ENCODE data around the gene KLF6. TPM values are rescaled to one million over a fixed set of nuclear protein-coding genes. Genes with fewer than 3 reads are reported as not detected.

Gene KLF6
- total and polyA plus RNA-seq, 5 donors from 2014 or later, result 630 to 1,887 (median 680) TPM

DNA sequence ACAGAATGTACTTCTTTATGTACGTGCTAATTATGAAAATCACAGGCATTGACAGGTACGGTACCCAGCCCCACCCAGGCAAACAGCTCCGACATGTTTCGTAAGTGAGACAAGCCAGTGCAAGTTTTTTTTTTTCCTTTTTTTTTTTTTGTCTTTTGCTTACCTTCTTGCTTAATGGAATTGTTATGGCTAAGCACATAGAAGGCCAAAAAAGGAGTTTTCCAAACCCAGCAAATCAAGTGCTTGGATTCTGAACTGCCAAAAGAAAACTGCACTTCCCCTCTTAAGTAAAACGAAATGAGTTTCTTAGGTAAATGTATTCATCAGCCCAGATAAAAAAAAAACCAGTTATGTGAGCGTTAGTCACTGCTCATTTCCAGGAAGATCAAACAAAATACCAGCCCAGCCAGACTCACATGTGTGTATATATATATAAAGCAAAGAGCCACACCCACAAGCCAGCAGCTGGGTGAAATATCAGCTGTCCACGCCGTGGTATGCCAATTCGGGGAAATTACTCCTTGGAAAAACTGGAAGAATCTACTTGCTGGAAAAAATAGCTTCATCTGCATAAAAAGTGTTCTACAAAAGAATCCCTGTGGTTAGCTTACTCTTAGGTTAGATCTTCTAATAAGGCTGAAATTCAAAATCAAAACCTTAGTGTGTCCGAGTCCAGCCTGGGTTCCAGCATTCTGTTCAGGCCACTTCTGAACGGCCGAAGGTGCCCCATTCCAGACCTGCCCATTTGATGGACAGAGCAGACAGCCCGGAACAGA, 8.0 kb downstream of the KLF6 start:
- Histone ChIP-seq H3K27ac (ENCODE audit: insufficient read depth, low read length, poor library complexity, severe bottlenecking) (peak overlapping the region; percentile 98), H3K4me1 (ENCODE audit: control insufficient read depth, insufficient read depth, low read length, poor library complexity, severe bottlenecking) (peaks cover 72% of the 10 kb centered on the region), H3K27me3 (ENCODE audit: control insufficient read depth, insufficient read depth, low read length) (no peaks in the 10 kb centered on the region), H3K4me3 (ENCODE audit: low read depth, low read length) (peak overlapping the region; percentile 100), H3K36me3 (ENCODE audit: control insufficient read depth, insufficient read depth, low read length) (peaks cover 75% of the 10 kb centered on the region), H3K9me3 (ENCODE audit: control insufficient read depth in 2 of 2, low read length in 2 of 2) (no peaks in the 10 kb centered on the region)
- H3K27me3 Mint-ChIP-seq, result peaks cover 5% of the 10 kb centered on the region
- H3K4me1 Mint-ChIP-seq, result peaks cover 18 to 83% (median 59%) of the 10 kb centered on the region in 4 donors
- H3K27ac Mint-ChIP-seq, result peak overlapping the region; percentile 73 to 97 (median 88)
- H3K9me3 Mint-ChIP-seq, result peaks cover 0 to 3% (median 0%) of the 10 kb centered on the region in 7 donors
- H3K36me3 Mint-ChIP-seq, result peaks cover 57% of the 10 kb centered on the region
- peak overlapping the region; percentile 50 to 91 (median 70) for H3K4me3 Mint-ChIP-seq
- ATAC-seq (ENCODE audit: low read depth in 2 of 2), result peak; percentile 60 to 70
- DNase-seq, result peak; percentile 59 to 93 (median 78)

DNA sequence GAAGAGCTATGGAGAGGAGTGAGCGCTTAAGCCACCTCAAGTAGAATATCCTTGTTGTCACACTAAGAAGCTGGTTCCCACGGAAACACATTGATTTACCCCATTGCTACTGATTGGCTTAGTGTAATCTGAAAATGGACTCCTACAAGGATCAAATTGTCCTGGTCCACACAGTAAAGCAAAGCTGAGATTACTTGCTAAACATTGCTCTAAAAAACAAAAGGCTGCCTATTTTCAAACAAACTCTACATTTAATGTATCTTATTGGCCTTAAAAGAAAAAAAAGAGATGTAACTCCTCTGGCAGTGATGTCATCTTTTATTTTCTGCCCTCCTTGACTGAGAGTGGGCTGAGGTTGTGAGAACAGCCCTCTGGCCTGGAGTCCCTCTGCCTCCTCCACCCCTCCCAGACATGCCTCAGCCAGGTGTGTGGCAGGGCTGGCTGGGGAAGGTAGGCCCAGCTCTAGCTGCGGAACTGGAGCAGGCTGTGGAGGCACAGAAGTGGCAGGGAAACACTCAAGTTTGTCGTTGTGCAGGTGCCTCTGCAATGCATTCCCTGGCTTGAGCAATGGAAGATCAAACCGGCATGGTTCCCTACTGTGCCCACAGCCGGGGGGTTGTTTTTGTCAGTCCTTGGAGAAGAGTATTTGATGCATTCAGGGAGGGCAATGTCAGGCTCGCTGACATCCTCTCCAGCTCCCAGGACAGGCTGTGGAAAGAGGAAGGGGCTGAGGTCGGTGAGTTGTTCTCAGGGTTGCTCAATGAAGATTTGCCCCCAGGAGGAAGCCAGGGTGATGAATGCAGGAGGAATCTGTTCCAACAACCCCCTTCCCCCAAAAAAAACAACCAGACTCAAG, 9.1 kb downstream of the KLF6 start:
- peaks cover 5% of the 10 kb centered on the region for H3K27me3 Mint-ChIP-seq
- H3K36me3 ChIP-seq (ENCODE audit: control insufficient read depth, insufficient read depth, low read length), result peaks cover 64% of the 10 kb centered on the region
- peaks cover 46% of the 10 kb centered on the region for H3K36me3 Mint-ChIP-seq
- H3K27me3 ChIP-seq (ENCODE audit: control insufficient read depth, insufficient read depth, low read length), result no peaks in the 10 kb centered on the region
- peak overlapping the region; percentile 92 to 97 (median 97) for H3K27ac Mint-ChIP-seq
- ATAC-seq (ENCODE audit: low read depth in 2 of 2), result no peak
- H3K9me3 ChIP-seq (ENCODE audit: control insufficient read depth in 2 of 2, low read length in 2 of 2), result no peaks in the 10 kb centered on the region
- peak overlapping the region; percentile 50 to 84 (median 60) for H3K4me3 Mint-ChIP-seq
- DNase-seq, result peak in 2 of 3 donors; percentile 34 to 48
- peaks cover 18 to 74% (median 55%) of the 10 kb centered on the region in 4 donors for H3K4me1 Mint-ChIP-seq
- H3K4me1 ChIP-seq (ENCODE audit: control insufficient read depth, insufficient read depth, low read length, poor library complexity, severe bottlenecking), result peaks cover 61% of the 10 kb centered on the region
- H3K4me3 ChIP-seq (ENCODE audit: low read depth, low read length), result peak overlapping the region; percentile 100
- peaks cover 0 to 3% (median 0%) of the 10 kb centered on the region in 7 donors for H3K9me3 Mint-ChIP-seq
- peak overlapping the region; percentile 98 for H3K27ac ChIP-seq (ENCODE audit: insufficient read depth, low read length, poor library complexity, severe bottlenecking)

DNA sequence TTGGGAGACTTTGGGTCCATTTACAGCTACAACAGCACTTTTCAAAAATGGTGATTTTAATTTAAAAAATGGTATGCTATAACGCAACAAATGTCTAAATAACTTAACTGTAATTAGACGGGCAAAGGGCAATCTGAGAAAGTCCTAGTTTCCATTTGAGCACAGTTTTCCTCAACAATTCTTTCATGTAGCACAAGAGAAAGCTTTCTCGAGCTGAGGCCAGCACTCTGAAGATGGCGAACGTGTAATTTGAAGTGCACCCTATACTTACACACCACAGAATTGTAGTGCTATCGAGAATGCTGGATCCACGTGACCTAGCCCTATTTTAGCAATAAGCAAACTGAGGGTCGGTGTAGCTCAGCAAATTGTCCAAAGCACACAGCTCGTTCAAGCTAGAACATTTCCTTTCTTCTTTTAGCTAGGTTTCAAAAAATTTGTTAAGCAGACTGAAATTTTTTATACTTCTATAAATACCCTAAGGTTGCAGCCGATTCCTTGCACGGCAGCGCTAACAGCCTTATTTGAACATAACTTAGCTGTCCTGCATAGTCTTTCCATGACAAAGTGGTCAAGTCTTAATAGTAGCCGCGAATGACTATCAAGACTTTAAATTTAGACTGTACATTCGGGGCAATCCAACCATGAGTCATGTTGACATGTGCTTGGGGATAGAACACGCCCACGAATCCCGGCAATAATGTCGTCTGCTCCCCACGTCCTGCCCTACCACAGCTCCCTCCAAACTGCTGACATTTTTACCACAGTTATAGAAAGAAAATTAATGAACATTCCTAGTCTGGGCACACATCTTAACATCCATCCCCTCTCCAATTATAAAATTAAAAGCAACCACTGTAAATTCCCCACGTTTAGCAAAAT, 10.0 kb downstream of the KLF6 start:
- peak overlapping the region; percentile 28 for H3K4me3 ChIP-seq (ENCODE audit: low read depth, low read length)
- Mint-ChIP-seq H3K27ac (peak overlapping the region; percentile 92 to 97 (median 97)), H3K4me1 (peaks cover 18 to 65% (median 51%) of the 10 kb centered on the region in 4 donors), H3K27me3 (peaks cover 5% of the 10 kb centered on the region), H3K9me3 (peaks cover 0 to 3% (median 0%) of the 10 kb centered on the region in 7 donors), H3K36me3 (peaks cover 38% of the 10 kb centered on the region), H3K4me3 (peak overlapping the region; percentile 50 to 84 (median 68))
- peak overlapping the region; percentile 98 for H3K27ac ChIP-seq (ENCODE audit: insufficient read depth, low read length, poor library complexity, severe bottlenecking)
- H3K27me3 ChIP-seq (ENCODE audit: control insufficient read depth, insufficient read depth, low read length), result no peaks in the 10 kb centered on the region
- DNase-seq, result peak in 1 of 3 donors; percentile 10
- peaks cover 56% of the 10 kb centered on the region for H3K36me3 ChIP-seq (ENCODE audit: control insufficient read depth, insufficient read depth, low read length)
- H3K4me1 ChIP-seq (ENCODE audit: control insufficient read depth, insufficient read depth, low read length, poor library complexity, severe bottlenecking), result peaks cover 53% of the 10 kb centered on the region
- no peak for ATAC-seq (ENCODE audit: low read depth in 2 of 2)
- H3K9me3 ChIP-seq (ENCODE audit: control insufficient read depth in 2 of 2, low read length in 2 of 2), result no peaks in the 10 kb centered on the region

DNA sequence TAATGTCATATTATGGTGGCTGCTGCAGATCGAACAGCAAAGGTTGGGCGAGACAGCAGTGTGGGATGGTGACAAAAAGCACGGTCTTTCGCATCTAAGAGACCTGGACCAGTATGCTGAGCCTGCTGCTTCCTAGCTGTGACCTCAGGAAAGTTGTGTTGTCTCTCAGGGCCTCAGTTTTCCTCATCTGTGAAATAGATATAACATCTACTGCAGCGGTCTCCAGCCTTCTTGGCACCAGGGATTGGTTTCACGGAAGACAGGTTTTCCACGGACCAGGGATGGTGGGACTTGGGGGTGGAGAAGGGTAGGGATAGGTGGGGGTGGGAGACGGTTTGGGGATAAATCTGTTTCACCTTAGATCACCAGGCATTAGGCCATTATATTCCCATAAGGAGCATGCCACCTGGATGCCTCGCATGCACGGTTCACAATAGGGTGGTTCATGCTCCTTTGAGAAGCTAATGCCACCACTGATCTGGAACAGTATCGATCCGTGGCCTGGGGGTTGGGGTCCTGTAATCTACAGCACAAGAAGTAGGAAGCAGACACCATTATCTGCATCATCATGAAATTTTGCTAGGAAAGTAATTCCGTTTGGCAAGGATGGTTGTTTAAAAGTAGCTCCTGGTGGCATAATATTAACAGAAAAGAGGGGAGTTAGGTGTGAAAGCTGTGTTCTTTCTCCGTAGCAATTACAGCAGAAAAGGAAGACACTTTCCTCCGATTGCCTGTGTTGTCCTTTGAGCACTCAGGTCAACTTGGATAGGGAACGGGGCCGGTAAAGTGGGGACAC, 10.8 kb downstream of the KLF6 start:
- Histone ChIP-seq H3K27me3 (ENCODE audit: control insufficient read depth, insufficient read depth, low read length) (no peaks in the 10 kb centered on the region), H3K4me3 (ENCODE audit: low read depth, low read length) (peak overlapping the region; percentile 28), H3K4me1 (ENCODE audit: control insufficient read depth, insufficient read depth, low read length, poor library complexity, severe bottlenecking) (peaks cover 44% of the 10 kb centered on the region), H3K27ac (ENCODE audit: insufficient read depth, low read length, poor library complexity, severe bottlenecking) (peak overlapping the region; percentile 98), H3K9me3 (ENCODE audit: control insufficient read depth in 2 of 2, low read length in 2 of 2) (no peaks in the 10 kb centered on the region), H3K36me3 (ENCODE audit: control insufficient read depth, insufficient read depth, low read length) (peaks cover 47% of the 10 kb centered on the region)
- Mint-ChIP-seq H3K4me3 (peak overlapping the region; percentile 20 to 84 (median 54)), H3K36me3 (peaks cover 34% of the 10 kb centered on the region), H3K27ac (peak overlapping the region; percentile 75 to 94 (median 79)), H3K9me3 (peaks cover 0 to 3% (median 0%) of the 10 kb centered on the region in 7 donors), H3K4me1 (peaks cover 18 to 64% (median 46%) of the 10 kb centered on the region in 4 donors), H3K27me3 (peaks cover 5% of the 10 kb centered on the region)
- DNase-seq (no peak), ATAC-seq (ENCODE audit: low read depth in 2 of 2) (no peak)

DNA sequence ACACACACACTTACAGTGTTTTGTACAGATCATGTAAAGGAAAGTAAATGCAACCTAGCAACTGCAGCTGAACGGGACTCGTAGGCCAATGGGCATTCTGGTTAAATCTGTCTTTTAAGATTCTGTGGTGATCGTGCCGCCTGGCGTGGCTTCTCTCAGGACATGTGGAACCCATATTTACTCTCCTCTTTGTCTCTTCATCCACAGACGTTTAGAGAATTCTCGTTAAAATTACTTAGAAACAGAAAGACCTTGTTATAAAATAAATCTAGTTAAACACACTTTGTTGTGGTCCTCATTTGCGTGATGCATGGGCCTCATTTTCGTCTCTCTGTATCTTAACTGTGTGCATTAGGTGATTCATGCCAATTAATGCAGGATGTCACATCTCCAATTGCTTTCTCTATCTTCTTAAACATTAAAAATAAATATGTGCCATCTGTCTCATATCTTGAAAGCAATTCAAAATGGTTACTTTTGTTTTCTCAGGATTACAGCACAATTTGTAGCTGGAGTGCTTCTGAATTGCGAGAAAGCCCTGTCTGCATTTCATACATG, 11.5 kb downstream of the KLF6 start:
- Histone ChIP-seq H3K4me3 (ENCODE audit: low read depth, low read length) (no peak overlapping the region), H3K4me1 (ENCODE audit: control insufficient read depth, insufficient read depth, low read length, poor library complexity, severe bottlenecking) (peaks cover 37% of the 10 kb centered on the region), H3K9me3 (ENCODE audit: control insufficient read depth in 2 of 2, low read length in 2 of 2) (no peaks in the 10 kb centered on the region), H3K36me3 (ENCODE audit: control insufficient read depth, insufficient read depth, low read length) (peaks cover 40% of the 10 kb centered on the region), H3K27me3 (ENCODE audit: control insufficient read depth, insufficient read depth, low read length) (no peaks in the 10 kb centered on the region), H3K27ac (ENCODE audit: insufficient read depth, low read length, poor library complexity, severe bottlenecking) (peak overlapping the region; percentile 98)
- Mint-ChIP-seq H3K4me1 (peaks cover 15 to 64% (median 45%) of the 10 kb centered on the region in 4 donors), H3K36me3 (peaks cover 27% of the 10 kb centered on the region), H3K9me3 (peaks cover 0 to 3% (median 0%) of the 10 kb centered on the region in 7 donors), H3K4me3 (peak overlapping the region in 2 of 4 donors; percentile 34 to 73), H3K27ac (peak overlapping the region in 2 of 3 donors; percentile 31 to 94), H3K27me3 (peaks cover 5% of the 10 kb centered on the region)
- ATAC-seq (ENCODE audit: low read depth in 2 of 2) (no peak), DNase-seq (no peak)

GRCh38 chr10:3772361-3773171, 12.4 kb downstream of the KLF6 start:
- H3K4me1 Mint-ChIP-seq, result peaks cover 13 to 57% (median 40%) of the 10 kb centered on the region in 4 donors
- peaks cover 21% of the 10 kb centered on the region for H3K36me3 Mint-ChIP-seq
- Histone ChIP-seq H3K27ac (ENCODE audit: insufficient read depth, low read length, poor library complexity, severe bottlenecking) (no peak overlapping the region), H3K27me3 (ENCODE audit: control insufficient read depth, insufficient read depth, low read length) (no peaks in the 10 kb centered on the region), H3K9me3 (ENCODE audit: control insufficient read depth in 2 of 2, low read length in 2 of 2) (no peaks in the 10 kb centered on the region), H3K4me1 (ENCODE audit: control insufficient read depth, insufficient read depth, low read length, poor library complexity, severe bottlenecking) (peaks cover 28% of the 10 kb centered on the region), H3K4me3 (ENCODE audit: low read depth, low read length) (no peak overlapping the region), H3K36me3 (ENCODE audit: control insufficient read depth, insufficient read depth, low read length) (peaks cover 31% of the 10 kb centered on the region)
- peaks cover 5% of the 10 kb centered on the region for H3K27me3 Mint-ChIP-seq
- H3K4me3 Mint-ChIP-seq, result no peak overlapping the region
- H3K9me3 Mint-ChIP-seq, result peaks cover 0 to 3% (median 0%) of the 10 kb centered on the region in 7 donors
- ATAC-seq (ENCODE audit: low read depth in 2 of 2) (no peak), DNase-seq (no peak)
- peak overlapping the region in 1 of 3 donors; percentile 60 for H3K27ac Mint-ChIP-seq
